B cell (primary cell): ENCODE data around the gene TYW1.
"Not testable (repeated sequence)": the region's sequence is repeated elsewhere in the genome, so short reads cannot be mapped to it uniquely, and the experiment has no call there.

Experiments used
- EZH2 ChIP-seq: IDR thresholded peaks from 2 replicates; pipeline ENCODE4 v1.6.1; 2012; ENCODE audit warnings: borderline replicate concordance, low read depth, mild to moderate bottlenecking, moderate library complexity, low read length; ENCODE audit not compliant: insufficient read depth, poor library complexity, severe bottlenecking
- TF ChIP-seq, protein P1 (sequence below): fragments of 200-600 bp; IDR thresholded peaks from one replicate; pipeline ENCODE4 v1.8.0; 2022; ENCODE audit warnings: antibody characterized with exemption, mild to moderate bottlenecking

DNA sequence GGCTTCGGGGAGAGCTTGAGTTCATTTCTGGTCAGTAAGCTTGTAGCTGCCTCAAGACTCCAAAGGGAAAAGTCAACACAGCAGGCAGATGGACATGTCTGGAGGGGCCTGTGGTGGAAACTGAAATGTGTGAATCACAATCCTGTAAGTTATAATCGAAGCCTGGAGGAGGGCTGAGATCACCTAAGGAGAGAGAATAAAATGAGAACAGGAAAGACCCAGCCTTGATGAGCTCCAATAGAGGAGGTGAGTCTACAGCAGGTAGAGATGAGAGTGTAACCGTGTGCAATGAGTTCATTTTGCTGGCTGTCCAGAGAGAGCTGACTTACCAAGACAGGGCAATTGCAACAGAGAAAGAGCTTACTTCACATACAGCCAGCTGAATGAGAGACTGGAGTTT is 258.4 kb downstream of the TYW1 start:
- TF ChIP-seq EZH2, result not testable (repeated sequence)
- TF ChIP-seq, protein P1, sequence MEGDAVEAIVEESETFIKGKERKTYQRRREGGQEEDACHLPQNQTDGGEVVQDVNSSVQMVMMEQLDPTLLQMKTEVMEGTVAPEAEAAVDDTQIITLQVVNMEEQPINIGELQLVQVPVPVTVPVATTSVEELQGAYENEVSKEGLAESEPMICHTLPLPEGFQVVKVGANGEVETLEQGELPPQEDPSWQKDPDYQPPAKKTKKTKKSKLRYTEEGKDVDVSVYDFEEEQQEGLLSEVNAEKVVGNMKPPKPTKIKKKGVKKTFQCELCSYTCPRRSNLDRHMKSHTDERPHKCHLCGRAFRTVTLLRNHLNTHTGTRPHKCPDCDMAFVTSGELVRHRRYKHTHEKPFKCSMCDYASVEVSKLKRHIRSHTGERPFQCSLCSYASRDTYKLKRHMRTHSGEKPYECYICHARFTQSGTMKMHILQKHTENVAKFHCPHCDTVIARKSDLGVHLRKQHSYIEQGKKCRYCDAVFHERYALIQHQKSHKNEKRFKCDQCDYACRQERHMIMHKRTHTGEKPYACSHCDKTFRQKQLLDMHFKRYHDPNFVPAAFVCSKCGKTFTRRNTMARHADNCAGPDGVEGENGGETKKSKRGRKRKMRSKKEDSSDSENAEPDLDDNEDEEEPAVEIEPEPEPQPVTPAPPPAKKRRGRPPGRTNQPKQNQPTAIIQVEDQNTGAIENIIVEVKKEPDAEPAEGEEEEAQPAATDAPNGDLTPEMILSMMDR, result not testable (repeated sequence)
